Karpas-422 (cell line): Measurements from ENCODE around the gene CRYAA. TPM values are rescaled to one million over a fixed set of nuclear protein-coding genes. Genes with fewer than 3 reads are reported as not detected.

Experiments used
- DNase-seq: peaks from one replicate; pipeline ENCODE4 v3.0.0-alpha.2; 2015
- H2AFZ ChIP-seq: fragments of 200-600 bp; sonication (generic); 2 replicates; pipeline ENCODE4 v1.6.1; 2014; ENCODE audit warnings: antibody characterized with exemption, low read length, mixed read lengths
- H3K27ac ChIP-seq: fragments of 200-600 bp; sonication (generic); 2 replicates; pipeline ENCODE4 v1.5.1; 2014; ENCODE audit warnings: mild to moderate bottlenecking, low read length, moderate library complexity
- H3K27me3 ChIP-seq: fragments of 200-600 bp; sonication (generic); 2 replicates; pipeline ENCODE4 v1.6.1; 2014; ENCODE audit warnings: low read length, mixed read lengths
- H3K36me3 ChIP-seq: fragments of 200-600 bp; sonication (generic); 2 replicates; pipeline ENCODE4 v1.6.1; 2014; ENCODE audit warnings: low read length, mixed read lengths; ENCODE audit not compliant: insufficient read depth
- H3K4me1 ChIP-seq: fragments of 200-600 bp; sonication (generic); 2 replicates; pipeline ENCODE4 v1.6.1; 2014; ENCODE audit warnings: mild to moderate bottlenecking, low read length, mixed read lengths
- H3K4me2 ChIP-seq: fragments of 200-600 bp; sonication (generic); 2 replicates; pipeline ENCODE4 v1.6.1; 2014; ENCODE audit warnings: low read length, low read depth, mild to moderate bottlenecking; ENCODE audit not compliant: poor library complexity, severe bottlenecking
- H3K4me3 ChIP-seq: fragments of 200-600 bp; sonication (generic); 2 replicates; pipeline ENCODE4 v1.5.1; 2014; ENCODE audit warnings: mild to moderate bottlenecking, antibody characterized with exemption, low read length, mixed read lengths
- H3K79me2 ChIP-seq: fragments of 200-600 bp; sonication (generic); 2 replicates; pipeline ENCODE4 v1.6.1; 2014; ENCODE audit warnings: mild to moderate bottlenecking, low read length, mixed read lengths
- H3K9ac ChIP-seq: fragments of 200-600 bp; sonication (generic); 2 replicates; pipeline ENCODE4 v1.6.0; 2014; ENCODE audit warnings: low read length
- H3K9me2 ChIP-seq: fragments of 200-600 bp; sonication (generic), shearing (Covaris generic); replicated peaks from 2 replicates; pipeline ENCODE4 v1.6.0; 2014; ENCODE audit warnings: mild to moderate bottlenecking, low read length, moderate library complexity; ENCODE audit not compliant: insufficient read depth
- H3K9me3 ChIP-seq: fragments of 300-700, 200-600 bp; sonication (generic); 2 replicates; pipeline ENCODE4 v1.6.1; 2014; ENCODE audit warnings: low read length, mixed read lengths
- H4K20me1 ChIP-seq: fragments of 200-600 bp; sonication (generic); 2 replicates; pipeline ENCODE4 v1.6.1; 2014; ENCODE audit warnings: mild to moderate bottlenecking, antibody characterized with exemption, low read length, low read depth; ENCODE audit not compliant: insufficient read depth
- total RNA-seq: library from RNA; depleted of rRNA; stranded (reverse); fragments of >200 nt; shearing (Covaris generic); gene quantifications from 2 replicates; pipeline ENCODE4 v1.2.3, GENCODE V29; 2014; ENCODE audit warnings: low replicate concordance

The CRYAA gene
- total RNA-seq, 1 experiment from 2014 or later, result not detected

DNA sequence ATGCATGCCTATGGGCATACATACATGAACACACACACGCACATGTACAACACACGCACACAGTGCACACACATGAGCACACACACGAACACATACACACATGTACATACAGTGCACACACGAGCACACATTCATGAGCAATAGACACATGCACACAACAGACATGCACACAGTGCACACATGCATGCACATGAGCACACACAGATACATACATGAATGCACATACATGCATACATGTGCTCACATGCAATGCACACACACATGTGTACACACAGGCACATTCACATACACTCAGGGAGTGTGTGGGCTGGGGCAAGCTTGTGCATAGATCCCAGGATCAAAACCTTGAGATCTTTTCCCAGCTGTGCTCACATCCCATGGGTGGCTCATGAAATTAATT lies 18.9 kb downstream of the CRYAA start:
- H4K20me1 ChIP-seq, result no peaks in the 10 kb centered on the region
- no peaks in the 10 kb centered on the region for H3K79me2 ChIP-seq
- no peak overlapping the region for H3K27ac ChIP-seq
- H3K4me3 ChIP-seq, result no peak overlapping the region
- H3K9me3 ChIP-seq, result no peaks in the 10 kb centered on the region
- H3K27me3 ChIP-seq, result no peaks in the 10 kb centered on the region
- H3K4me1 ChIP-seq, result peaks cover 24% of the 10 kb centered on the region
- no peak overlapping the region for H3K4me2 ChIP-seq
- H3K9me2 ChIP-seq, result no peaks in the 10 kb centered on the region
- no peak overlapping the region for H3K9ac ChIP-seq
- H3K36me3 ChIP-seq, result no peaks in the 10 kb centered on the region
- no peak for DNase-seq
- H2AFZ ChIP-seq, result no peak overlapping the region

- Histone ChIP-seq H3K4me2 (no peak overlapping the region), H3K9me3 (no peaks in the 10 kb centered on the region), H3K79me2 (no peaks in the 10 kb centered on the region), H4K20me1 (no peaks in the 10 kb centered on the region), H3K27me3 (no peaks in the 10 kb centered on the region), H3K9ac (no peak overlapping the region), H3K4me1 (peaks cover 28% of the 10 kb centered on the region), H3K4me3 (no peak overlapping the region), H2AFZ (no peak overlapping the region), H3K36me3 (no peaks in the 10 kb centered on the region), H3K27ac (no peak overlapping the region), H3K9me2 (no peaks in the 10 kb centered on the region)
- no peak for DNase-seq
Measured at GRCh38 chr21:43188181-43188580, 19.4 kb downstream of the CRYAA start.

GRCh38 chr21:43188592-43189210 lies 19.9 kb downstream of the CRYAA start:
- no peaks in the 10 kb centered on the region for H3K27me3 ChIP-seq
- H3K9me2 ChIP-seq, result no peaks in the 10 kb centered on the region
- peak overlapping the region; percentile 85 for H3K4me2 ChIP-seq
- H3K4me1 ChIP-seq, result peaks cover 34% of the 10 kb centered on the region
- H3K27ac ChIP-seq, result peak overlapping the region; percentile 86
- no peaks in the 10 kb centered on the region for H3K36me3 ChIP-seq
- DNase-seq, result peak; percentile 85
- peak overlapping the region; percentile 72 for H3K9ac ChIP-seq
- peak overlapping the region; percentile 52; the same call in 1 of the 2 replicates for H3K4me3 ChIP-seq
- H3K9me3 ChIP-seq, result no peaks in the 10 kb centered on the region
- no peaks in the 10 kb centered on the region for H4K20me1 ChIP-seq
- H3K79me2 ChIP-seq, result no peaks in the 10 kb centered on the region
- peak overlapping the region; percentile 98 for H2AFZ ChIP-seq

GRCh38 chr21:43189936-43190335 lies 21.1 kb downstream of the CRYAA start:
- H3K36me3 ChIP-seq, result no peaks in the 10 kb centered on the region
- H3K4me3 ChIP-seq, result no peak overlapping the region
- no peaks in the 10 kb centered on the region for H3K27me3 ChIP-seq
- H3K27ac ChIP-seq, result no peak overlapping the region
- H3K9me3 ChIP-seq, result no peaks in the 10 kb centered on the region
- no peak overlapping the region for H2AFZ ChIP-seq
- H3K4me2 ChIP-seq, result no peak overlapping the region
- H3K9me2 ChIP-seq, result no peaks in the 10 kb centered on the region
- no peak overlapping the region for H3K9ac ChIP-seq
- H4K20me1 ChIP-seq, result no peaks in the 10 kb centered on the region
- peaks cover 46% of the 10 kb centered on the region for H3K4me1 ChIP-seq
- no peaks in the 10 kb centered on the region for H3K79me2 ChIP-seq
- DNase-seq, result no peak

- H3K9ac ChIP-seq, result no peak overlapping the region
- H3K27me3 ChIP-seq, result no peaks in the 10 kb centered on the region
- H3K9me3 ChIP-seq, result no peaks in the 10 kb centered on the region
- H3K36me3 ChIP-seq, result no peaks in the 10 kb centered on the region
- DNase-seq, result no peak
- no peak overlapping the region for H3K4me3 ChIP-seq
- H3K4me1 ChIP-seq, result peaks cover 51% of the 10 kb centered on the region
- no peak overlapping the region for H3K4me2 ChIP-seq
- H2AFZ ChIP-seq, result no peak overlapping the region
- H3K27ac ChIP-seq, result no peak overlapping the region
- no peaks in the 10 kb centered on the region for H3K9me2 ChIP-seq
- no peaks in the 10 kb centered on the region for H4K20me1 ChIP-seq
- H3K79me2 ChIP-seq, result no peaks in the 10 kb centered on the region
Measured at GRCh38 chr21:43190544-43190943, 21.7 kb downstream of the CRYAA start.

DNA sequence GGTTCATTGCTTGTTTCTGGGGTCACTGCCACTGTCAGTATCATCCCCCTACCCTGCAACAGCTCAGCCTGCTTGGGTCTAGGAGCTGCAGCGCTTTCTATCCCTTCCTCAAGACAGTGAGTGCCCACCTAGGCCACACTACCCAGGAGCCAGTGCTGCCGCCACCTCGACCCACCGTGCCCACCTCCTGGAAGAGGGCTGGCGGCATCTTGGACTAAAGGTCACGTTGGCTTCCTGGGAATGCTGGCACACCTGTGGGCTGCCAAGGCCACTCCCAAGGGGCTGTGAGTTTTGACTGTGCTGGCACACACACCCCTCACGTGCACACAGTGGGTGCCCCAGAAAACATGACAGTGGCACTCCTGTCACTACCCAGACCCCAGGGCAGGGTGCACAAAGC lies 22.1 kb downstream of the CRYAA start:
- Histone ChIP-seq H3K79me2 (no peaks in the 10 kb centered on the region), H3K9me2 (no peaks in the 10 kb centered on the region), H4K20me1 (no peaks in the 10 kb centered on the region), H3K4me1 (peaks cover 56% of the 10 kb centered on the region), H2AFZ (no peak overlapping the region), H3K27ac (no peak overlapping the region), H3K4me3 (no peak overlapping the region), H3K9ac (no peak overlapping the region), H3K36me3 (no peaks in the 10 kb centered on the region), H3K27me3 (no peaks in the 10 kb centered on the region), H3K9me3 (no peaks in the 10 kb centered on the region), H3K4me2 (no peak overlapping the region)
- DNase-seq, result no peak

GRCh38 chr21:43191521-43191920 lies 22.7 kb downstream of the CRYAA start:
- no peaks in the 10 kb centered on the region for H3K36me3 ChIP-seq
- H3K9me2 ChIP-seq, result no peaks in the 10 kb centered on the region
- no peak for DNase-seq
- H3K4me3 ChIP-seq, result no peak overlapping the region
- H2AFZ ChIP-seq, result no peak overlapping the region
- no peaks in the 10 kb centered on the region for H3K9me3 ChIP-seq
- H4K20me1 ChIP-seq, result no peaks in the 10 kb centered on the region
- no peaks in the 10 kb centered on the region for H3K79me2 ChIP-seq
- peaks cover 61% of the 10 kb centered on the region for H3K4me1 ChIP-seq
- H3K27me3 ChIP-seq, result no peaks in the 10 kb centered on the region
- H3K9ac ChIP-seq, result no peak overlapping the region
- H3K27ac ChIP-seq, result no peak overlapping the region
- no peak overlapping the region for H3K4me2 ChIP-seq

GRCh38 chr21:43191971-43192370 lies 23.2 kb downstream of the CRYAA start:
- DNase-seq, result no peak
- H3K4me1 ChIP-seq, result peaks cover 63% of the 10 kb centered on the region
- no peak overlapping the region for H3K9ac ChIP-seq
- H3K4me3 ChIP-seq, result no peak overlapping the region
- no peaks in the 10 kb centered on the region for H3K27me3 ChIP-seq
- H2AFZ ChIP-seq, result no peak overlapping the region
- H3K9me2 ChIP-seq, result no peaks in the 10 kb centered on the region
- H3K27ac ChIP-seq, result no peak overlapping the region
- H3K79me2 ChIP-seq, result no peaks in the 10 kb centered on the region
- no peak overlapping the region for H3K4me2 ChIP-seq
- H3K36me3 ChIP-seq, result no peaks in the 10 kb centered on the region
- H3K9me3 ChIP-seq, result no peaks in the 10 kb centered on the region
- H4K20me1 ChIP-seq, result no peaks in the 10 kb centered on the region
